ENCODE results near the gene GPR137C.
A peak's percentile ranks its signal among the peaks of the same experiment; 100 is the strongest.

GPR137C gene

DNA sequence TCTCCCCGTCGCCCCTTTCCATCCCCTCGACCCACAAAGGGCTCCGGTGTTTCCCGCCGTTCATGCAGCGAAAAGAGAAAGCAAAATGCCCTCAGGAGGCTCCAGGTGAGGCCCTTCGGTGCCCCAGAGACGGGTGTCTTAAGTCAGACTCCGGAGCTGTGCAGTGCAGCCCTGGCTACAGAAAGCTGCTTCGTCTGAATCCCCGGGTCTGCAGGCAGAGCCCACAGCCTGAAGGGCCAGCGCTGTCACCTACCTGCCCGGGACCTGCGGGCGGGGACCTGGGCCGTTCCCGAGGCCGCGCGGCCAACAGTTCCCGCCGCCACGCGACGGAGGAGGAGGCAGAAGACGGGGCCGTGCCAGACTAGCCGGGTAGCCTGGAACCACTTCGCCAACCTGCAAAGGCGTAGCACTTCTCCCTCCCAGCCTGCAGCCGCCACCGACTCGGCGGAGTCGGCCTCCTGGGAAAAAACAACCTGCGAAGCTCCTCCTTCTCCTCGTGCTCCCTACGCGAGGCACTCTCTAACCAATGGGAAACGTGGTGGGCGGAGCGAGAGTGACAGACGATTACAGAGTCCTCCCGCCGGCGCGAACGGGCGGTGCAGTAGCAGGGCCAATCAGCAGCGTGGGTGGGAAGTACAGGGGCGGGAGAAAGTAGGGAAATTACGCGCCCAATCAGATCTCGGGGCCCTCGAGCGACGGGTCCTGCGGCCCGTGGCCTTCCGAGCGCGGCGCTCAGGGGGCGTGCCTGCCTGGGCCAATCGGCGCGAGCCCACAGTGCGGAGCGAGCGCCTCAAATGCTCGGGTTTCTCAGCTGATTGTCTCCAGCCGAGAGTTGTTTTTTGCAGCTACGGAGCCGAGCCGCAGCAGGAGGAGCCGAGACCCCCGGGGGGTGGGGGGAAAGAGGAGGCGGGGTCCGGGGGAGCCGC, at the start of gene GPR137C, which contains the start of gene TXNDC16:
Gene GPR137C (plus strand): TSS at position 774 of the 926 bp plus-strand sequence. CDS start 312 bp downstream, outside the sequence.
Gene TXNDC16 (minus strand): TSS at position 443 of the 926 bp plus-strand sequence. CDS start 8,948 bp downstream, outside the sequence.
- peak within 1 kb of the TSS; percentile 89 to 94 for H3K4me3 ChIP-seq (replicated peaks in 1 of 2; ENCODE audit: low read depth in 2 of 2, low read length in 2 of 2)
- DNase-seq (ENCODE audit: low read depth in 2 of 2) = peak; percentile 99
- TF ChIP-seq, protein P1, sequence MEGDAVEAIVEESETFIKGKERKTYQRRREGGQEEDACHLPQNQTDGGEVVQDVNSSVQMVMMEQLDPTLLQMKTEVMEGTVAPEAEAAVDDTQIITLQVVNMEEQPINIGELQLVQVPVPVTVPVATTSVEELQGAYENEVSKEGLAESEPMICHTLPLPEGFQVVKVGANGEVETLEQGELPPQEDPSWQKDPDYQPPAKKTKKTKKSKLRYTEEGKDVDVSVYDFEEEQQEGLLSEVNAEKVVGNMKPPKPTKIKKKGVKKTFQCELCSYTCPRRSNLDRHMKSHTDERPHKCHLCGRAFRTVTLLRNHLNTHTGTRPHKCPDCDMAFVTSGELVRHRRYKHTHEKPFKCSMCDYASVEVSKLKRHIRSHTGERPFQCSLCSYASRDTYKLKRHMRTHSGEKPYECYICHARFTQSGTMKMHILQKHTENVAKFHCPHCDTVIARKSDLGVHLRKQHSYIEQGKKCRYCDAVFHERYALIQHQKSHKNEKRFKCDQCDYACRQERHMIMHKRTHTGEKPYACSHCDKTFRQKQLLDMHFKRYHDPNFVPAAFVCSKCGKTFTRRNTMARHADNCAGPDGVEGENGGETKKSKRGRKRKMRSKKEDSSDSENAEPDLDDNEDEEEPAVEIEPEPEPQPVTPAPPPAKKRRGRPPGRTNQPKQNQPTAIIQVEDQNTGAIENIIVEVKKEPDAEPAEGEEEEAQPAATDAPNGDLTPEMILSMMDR (IDR thresholded peaks at IDR 0.05; ENCODE audit: low read depth, low read length) = no peak

DNA sequence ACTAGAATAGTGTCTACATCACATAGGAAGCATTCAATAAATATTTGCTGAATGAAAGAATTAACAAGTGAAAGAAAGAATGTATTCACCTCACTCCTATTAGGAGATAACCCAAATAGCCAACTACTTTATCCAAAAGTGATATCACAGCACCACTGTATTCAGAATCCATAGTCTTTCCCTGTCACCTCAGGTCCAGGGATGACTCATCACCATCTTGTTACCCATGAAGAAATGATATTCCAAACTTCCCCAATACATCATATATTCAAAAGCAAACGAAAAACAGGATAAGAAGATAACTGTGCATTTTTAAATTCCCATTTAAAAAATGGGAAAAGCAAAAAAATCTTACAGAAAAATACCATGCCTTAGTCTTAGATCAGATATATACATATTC, 39.4 kb upstream of the GPR137C start:
- DNase-seq (ENCODE audit: low read depth in 2 of 2) = no peak
- TF ChIP-seq, protein P1 (IDR thresholded peaks at IDR 0.05; ENCODE audit: low read depth, low read length) = no peak
- no peak overlapping the region for H3K4me3 ChIP-seq (replicated peaks in 1 of 2; ENCODE audit: low read depth in 2 of 2, low read length in 2 of 2)

- no peak overlapping the region for H3K4me3 ChIP-seq (replicated peaks in 1 of 2; ENCODE audit: low read depth in 2 of 2, low read length in 2 of 2)
- DNase-seq (ENCODE audit: low read depth in 2 of 2) = no peak
- TF ChIP-seq, protein P1 (IDR thresholded peaks at IDR 0.05; ENCODE audit: low read depth, low read length) = no peak
These were observed 38.4 kb upstream of the GPR137C start for GRCh38 chr14:52514046-52514811.

GRCh38 chr14:52522033-52522432, 30.6 kb upstream of the GPR137C start:
- H3K4me3 ChIP-seq (replicated peaks in 1 of 2; ENCODE audit: low read depth in 2 of 2, low read length in 2 of 2) = no peak overlapping the region
- no peak for DNase-seq (ENCODE audit: low read depth in 2 of 2)
- TF ChIP-seq, protein P1 (IDR thresholded peaks at IDR 0.05; ENCODE audit: low read depth, low read length) = no peak

DNA sequence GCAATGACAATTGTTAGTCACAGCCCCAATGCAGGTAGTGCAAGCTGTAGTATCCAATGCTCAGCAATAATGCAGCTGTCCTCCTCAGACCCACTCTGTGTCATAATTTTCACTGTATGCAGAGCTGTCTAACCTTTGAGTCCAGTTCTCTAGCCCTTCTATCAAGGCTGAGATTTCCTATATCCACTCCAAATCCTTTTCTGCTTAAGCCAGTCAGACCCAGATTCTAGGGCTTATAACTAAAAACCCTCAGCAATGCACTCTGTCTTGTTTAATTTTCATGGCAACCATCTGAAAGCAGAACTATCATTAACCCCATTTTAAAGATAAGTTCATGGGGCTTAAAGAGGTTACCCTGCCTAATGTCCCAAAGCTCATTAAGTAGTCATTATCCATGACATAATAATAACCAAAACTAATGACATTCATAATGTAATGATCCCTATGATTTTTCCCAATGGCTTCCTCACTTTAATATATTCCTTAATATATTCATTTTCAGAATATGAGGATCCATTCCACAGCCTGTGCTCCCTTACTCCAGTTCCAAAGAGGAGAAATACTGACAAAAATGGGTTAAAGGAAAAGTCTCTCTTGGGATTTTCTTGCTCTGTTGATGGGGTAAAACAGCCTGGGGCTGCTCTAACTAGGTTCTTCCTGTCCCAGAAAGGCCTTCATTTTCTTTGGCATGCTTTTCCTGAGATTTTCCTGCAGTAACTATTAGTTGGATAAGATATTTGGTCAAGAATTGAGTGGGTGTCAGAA, 29.9 kb upstream of the GPR137C start:
- TF ChIP-seq, protein P1 (IDR thresholded peaks at IDR 0.05; ENCODE audit: low read depth, low read length) = no peak
- H3K4me3 ChIP-seq (replicated peaks in 1 of 2; ENCODE audit: low read depth in 2 of 2, low read length in 2 of 2) = no peak overlapping the region
- no peak for DNase-seq (ENCODE audit: low read depth in 2 of 2)

- TF ChIP-seq, protein P1 (IDR thresholded peaks at IDR 0.05; ENCODE audit: low read depth, low read length) = no peak
- H3K4me3 ChIP-seq (replicated peaks in 1 of 2; ENCODE audit: low read depth in 2 of 2, low read length in 2 of 2) = no peak overlapping the region
- DNase-seq (ENCODE audit: low read depth in 2 of 2) = no peak
These were observed 25.6 kb upstream of the GPR137C start for GRCh38 chr14:52527052-52527451.

All from cardiac fibroblast (primary cell).